NCI-H2227 treated with DMSO at 0.1 percent for 48 hours (cell line): ENCODE results near the gene THOC6.

Experiments
- DNase-seq: peaks from one replicate; lab custom pipeline; 2025; lab: John Stamatoyannopoulos, UW

THOC6 gene

GRCh38 chr16:2991566-2992261 is 32.1 kb upstream of the THOC6 start:
- no peak for DNase-seq

GRCh38 chr16:2992383-2993081 is 31.3 kb upstream of the THOC6 start:
- DNase-seq: no peak

- DNase-seq: no peak
Observed at GRCh38 chr16:2996298-2996697, 27.5 kb upstream of the THOC6 start.

- DNase-seq: no peak
Observed at GRCh38 chr16:2999929-3000328, 23.9 kb upstream of the THOC6 start.

- no peak for DNase-seq
Observed at GRCh38 chr16:3000540-3000939, 23.3 kb upstream of the THOC6 start.

- no peak for DNase-seq
Observed at GRCh38 chr16:3001316-3001715, 22.5 kb upstream of the THOC6 start.

GRCh38 chr16:3003582-3004270 is 20.1 kb upstream of the THOC6 start:
- peak; percentile 99 for DNase-seq

- no peak for DNase-seq
Observed at GRCh38 chr16:3004319-3004718, 19.5 kb upstream of the THOC6 start.

GRCh38 chr16:3004781-3005284 is 19.0 kb upstream of the THOC6 start:
- DNase-seq: no peak

GRCh38 chr16:3007059-3007956 is 16.5 kb upstream of the THOC6 start:
- no peak for DNase-seq

GRCh38 chr16:3007957-3008689 is 15.7 kb upstream of the THOC6 start:
- DNase-seq: no peak

- no peak for DNase-seq
Observed at GRCh38 chr16:3008690-3009037, 15.2 kb upstream of the THOC6 start.

GRCh38 chr16:3009568-3010390 is 14.1 kb upstream of the THOC6 start:
- DNase-seq: no peak

GRCh38 chr16:3010510-3010909 is 13.3 kb upstream of the THOC6 start:
- DNase-seq: no peak

GRCh38 chr16:3012246-3012645 is 11.6 kb upstream of the THOC6 start:
- DNase-seq: no peak

- DNase-seq: no peak
Observed at GRCh38 chr16:3012828-3013420, 10.9 kb upstream of the THOC6 start, which contains the start of gene CLDN9. TSS of gene CLDN9 (plus strand) at chr16:3012923. CDS start at chr16:3013363, 440 bp downstream.

- no peak for DNase-seq
Observed at GRCh38 chr16:3013491-3013951, 10.3 kb upstream of the THOC6 start.

- no peak for DNase-seq
Observed at GRCh38 chr16:3013998-3014690, 9.7 kb upstream of the THOC6 start.

- no peak for DNase-seq
Observed at GRCh38 chr16:3014971-3015370, 8.9 kb upstream of the THOC6 start.
